GM21619 (cell line): ENCODE measurements around the gene SYNE1.

Experiments
- ATAC-seq: cut with Tn5 transposase; IDR thresholded peaks from one replicate; pipeline ENCODE4 v1.9.1; 2021; ENCODE audit not compliant: unreplicated experiment

The SYNE1 gene

DNA sequence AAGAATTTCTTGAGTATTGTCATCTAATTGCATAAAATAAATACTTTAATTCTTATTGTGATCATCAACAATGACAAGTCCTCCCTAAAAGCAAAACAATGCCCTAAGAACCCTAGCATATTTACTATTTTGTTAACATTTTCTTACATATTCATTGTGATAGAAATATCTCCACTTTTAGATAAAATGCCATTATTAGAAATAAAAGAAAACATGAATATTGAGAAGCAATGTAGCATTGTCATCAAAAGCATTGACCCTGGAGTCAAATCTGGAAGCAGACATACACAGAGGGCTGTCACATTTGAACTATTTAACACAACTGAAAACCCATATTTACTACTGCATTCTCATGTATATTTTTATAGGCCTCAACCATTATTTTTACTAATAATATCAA lies 257.7 kb downstream of the SYNE1 start:
- no peak for ATAC-seq

DNA sequence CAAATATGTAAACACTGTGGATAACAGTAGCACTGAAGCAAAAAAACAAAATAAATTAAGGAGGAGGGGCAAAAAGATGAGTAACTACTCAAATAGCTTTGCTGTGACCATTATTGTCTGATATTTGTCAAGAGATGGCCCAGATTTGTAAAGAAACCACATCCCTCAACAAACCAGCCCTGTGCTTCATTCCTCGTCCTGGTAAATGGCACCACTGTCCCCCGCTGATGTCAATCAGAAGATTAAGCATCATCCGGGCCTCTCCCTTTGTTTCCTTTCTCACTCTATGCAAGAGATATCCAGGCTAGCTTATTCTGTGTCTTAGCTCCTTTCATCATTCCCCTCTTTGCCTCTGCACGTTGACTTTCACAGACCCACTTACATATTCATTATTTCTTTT lies 259.0 kb downstream of the SYNE1 start:
- no peak for ATAC-seq

DNA sequence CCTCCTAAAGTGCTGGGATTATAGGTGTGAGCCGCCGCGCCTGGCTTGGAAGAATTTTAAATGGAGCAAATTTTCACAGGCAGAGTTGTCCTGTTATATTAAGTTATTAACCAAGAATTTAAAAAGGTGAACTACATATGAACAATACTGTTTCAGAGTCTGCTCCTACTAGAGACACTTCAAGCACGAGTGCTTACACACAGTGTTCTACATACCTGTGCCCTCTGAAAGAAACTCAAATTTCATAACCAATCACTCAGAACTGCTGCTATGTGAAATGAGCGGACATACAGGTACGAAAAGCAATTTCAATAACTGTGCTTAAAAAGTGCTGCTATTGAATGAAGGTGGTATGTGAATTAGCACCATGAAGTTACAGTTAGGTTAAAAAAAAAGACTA lies 262.0 kb downstream of the SYNE1 start:
- no peak for ATAC-seq

DNA sequence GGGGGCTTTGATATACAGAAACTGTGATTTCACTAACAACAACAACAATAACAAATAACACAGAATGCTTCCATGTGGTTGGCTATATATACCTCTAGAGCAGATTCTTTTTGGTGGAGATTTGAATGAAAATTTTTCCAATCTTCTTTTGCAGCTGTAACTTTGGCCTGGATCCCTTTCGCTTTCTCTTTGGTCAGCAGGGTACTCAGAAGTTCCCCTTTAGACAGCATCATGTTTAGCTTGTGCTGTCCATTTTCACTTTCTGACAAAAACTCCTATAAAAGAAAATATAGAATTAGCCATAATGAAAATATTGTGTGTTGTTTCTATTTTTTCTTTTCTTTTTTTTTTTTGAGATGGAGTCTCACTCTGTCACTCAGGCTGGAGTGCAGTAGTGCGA lies 264.2 kb downstream of the SYNE1 start:
- ATAC-seq, result no peak

DNA sequence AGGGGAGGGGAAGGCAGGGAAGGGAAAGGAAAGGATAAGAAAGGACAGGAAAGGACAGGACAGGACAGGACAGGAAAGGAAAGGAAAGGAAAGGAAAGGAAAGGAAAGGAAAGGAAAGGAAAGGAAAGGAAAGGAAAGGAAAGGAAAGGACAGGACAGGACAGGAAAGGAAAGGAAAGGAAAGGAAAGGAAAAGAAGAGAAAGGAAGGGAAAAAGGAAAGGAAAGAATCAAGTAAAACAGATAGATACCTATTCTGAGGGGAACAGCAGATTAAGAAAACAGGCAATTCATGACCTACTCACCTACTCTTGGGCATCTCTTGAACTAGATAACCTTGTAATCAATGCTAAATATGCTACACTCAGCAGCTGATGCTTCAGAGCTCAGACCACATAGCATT lies 265.4 kb downstream of the SYNE1 start:
- ATAC-seq, result no peak

DNA sequence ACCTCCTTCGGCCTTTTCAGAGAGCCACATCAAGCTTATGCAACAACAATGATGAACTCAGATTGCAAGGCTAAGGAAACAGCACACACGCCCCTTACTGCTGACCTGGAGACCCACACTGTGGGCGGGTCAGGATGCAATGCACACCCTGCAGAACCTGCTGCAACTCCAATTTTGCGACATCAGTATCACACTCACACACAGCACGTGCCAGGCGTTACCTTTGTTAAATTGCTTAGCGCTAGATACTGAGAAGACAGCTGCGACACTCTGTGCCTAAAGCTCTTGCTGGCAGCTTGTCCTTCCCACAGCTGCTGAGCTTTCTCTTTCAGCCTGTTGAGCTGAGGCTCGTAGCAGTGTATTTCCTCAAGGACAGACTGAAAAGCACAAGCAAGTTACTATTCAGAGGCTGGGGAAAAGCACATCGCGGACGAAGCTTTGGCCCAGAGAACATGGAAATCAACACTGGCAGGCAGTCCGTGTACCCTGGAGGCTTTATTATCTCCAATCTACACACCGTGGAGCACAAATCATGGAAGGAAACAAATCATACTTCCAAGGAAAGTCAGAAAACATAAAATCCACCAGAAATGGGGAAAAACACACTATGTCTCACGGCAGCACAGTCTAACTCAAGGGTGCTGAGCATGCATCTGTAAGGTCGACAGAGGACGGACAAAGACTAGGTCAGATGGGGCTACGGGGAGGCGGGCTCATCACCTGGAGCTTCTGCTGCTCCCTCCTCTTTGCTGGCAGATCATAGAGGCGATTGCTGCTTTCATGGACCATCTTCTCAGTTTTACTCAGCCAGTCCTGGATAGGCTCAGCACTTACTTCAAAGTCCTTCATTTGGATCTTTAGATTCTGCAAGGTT lies 268.2 kb downstream of the SYNE1 start:
- ATAC-seq, result no peak

DNA sequence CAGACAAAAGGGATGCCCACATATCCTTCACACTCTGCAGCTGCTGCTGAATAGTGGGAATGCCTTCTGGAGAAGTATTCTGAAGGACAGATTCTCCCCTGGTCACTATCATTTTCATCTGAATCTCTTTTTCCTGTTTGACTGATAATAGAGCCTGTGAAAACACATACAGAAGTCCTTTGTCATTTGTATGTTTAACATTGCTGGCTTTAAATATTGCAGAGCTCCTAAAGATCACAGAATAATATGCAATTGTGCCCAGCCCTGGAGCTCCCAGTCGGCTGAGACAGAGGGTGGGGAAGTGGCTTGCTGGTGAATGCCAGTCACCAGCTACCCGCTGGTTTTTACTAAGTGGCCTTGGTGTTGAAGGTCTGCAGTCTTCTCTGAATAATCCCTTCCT lies 272.3 kb downstream of the SYNE1 start:
- ATAC-seq, result no peak

DNA sequence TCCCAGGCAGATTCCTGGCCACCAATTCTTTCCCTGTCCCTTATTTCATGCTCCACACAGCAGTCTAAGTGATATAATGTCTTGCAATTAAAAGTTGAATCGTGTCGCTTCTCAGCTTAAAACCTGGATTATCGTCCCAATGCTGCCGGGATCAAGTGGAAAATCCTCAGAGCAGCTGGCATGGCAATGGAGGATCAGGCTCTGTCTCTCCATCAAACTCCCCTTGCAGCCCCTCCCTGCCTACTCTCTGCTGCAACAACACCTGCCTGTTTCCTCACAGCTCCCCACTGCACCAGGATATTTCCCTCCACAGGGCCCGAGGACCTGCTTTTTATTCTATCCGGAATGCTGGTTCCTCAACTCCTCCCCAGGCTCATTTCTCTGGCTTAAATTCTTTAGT lies 277.1 kb downstream of the SYNE1 start:
- ATAC-seq, result no peak

DNA sequence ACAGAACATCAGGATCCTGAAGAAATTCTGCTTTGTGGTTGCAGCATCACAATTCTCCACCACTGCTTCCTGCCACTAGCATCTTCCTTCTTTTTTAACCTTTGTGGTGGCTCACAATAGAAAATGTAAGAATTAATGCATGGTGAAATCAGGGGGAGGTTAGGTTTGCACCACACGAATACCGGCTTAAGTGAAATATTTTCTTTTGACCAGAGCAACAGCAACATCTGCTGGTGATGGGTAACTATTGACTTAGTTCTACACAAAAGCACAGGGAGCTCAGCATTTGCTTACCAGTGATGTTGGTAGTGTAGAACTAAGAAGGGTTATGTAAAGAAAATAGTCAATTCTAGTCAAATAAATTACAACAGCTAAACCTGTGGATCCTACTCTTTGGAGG lies 280.5 kb downstream of the SYNE1 start:
- peak; percentile 79 for ATAC-seq

DNA sequence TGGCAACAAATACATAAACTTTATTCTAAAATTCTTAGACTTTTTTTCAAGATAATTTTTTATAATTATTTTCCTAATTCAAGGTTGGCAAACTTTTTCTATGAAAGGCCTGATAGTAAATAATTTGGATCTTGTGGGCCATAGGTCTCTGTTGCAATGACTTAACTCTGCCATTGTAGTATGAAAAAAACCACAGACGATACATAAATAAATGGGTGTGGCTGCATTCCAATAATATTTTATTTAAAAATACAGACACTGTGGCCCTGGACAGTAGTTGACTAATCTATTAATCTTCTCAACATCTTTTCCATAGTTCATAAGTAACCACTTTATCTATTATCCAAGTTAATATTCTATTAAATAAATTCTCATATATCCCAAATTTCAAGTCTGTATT lies 281.1 kb downstream of the SYNE1 start:
- no peak for ATAC-seq

DNA sequence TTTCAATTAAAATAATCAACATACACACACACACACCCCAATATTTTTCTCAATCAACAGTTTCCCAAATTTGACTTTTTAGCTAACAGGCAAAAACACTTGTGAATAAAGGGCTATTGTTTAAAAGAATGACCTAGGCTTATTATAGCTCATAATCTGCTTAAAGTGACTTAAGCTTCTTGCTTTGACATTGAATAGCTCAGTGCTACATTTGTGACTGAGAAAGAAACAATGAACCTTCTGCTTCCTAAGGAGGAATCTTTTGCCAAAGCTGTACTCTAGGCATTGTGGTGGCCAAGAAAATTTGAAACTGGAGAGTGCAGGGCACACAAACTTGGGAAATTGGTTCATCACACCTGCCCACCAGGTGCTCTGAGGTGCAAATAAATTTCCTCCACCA lies 282.0 kb downstream of the SYNE1 start:
- no peak for ATAC-seq

DNA sequence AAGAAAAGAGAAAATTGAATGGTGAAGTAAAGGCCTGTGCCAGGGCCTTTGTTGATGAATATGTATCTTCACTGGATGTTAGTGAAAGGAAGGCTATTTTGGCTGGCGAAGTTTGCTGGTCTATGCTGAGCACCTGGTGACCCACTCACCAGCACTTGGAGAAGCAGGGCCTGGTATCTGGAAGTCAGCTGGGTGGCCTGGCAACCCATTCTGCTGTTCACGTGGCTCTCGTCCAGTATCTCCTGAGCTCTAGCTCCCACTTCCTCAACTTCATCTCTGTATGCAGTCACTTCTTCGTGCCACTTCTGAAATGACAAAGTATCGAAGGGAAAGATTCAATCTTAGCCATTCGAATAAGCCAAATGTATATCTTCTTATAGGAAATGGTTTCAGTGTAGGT lies 283.7 kb downstream of the SYNE1 start:
- no peak for ATAC-seq

DNA sequence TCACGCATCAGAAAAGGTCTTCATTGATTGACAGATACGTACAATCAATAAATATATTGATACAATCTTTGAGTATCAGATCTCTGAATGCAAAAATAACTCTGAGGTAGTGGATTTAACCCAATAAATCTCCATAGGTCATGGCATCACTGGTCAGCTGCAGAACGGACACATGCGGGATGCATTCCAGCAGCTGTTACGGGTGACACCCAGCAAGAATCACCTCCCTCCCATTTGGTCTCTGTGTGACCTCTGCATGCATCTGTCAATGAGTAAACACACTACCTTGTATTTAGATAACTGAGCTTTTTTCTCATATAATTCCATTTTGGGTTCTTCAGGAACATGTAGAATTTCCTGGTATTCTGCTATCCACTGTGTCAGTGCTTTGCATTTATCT lies 285.4 kb downstream of the SYNE1 start:
- no peak for ATAC-seq

DNA sequence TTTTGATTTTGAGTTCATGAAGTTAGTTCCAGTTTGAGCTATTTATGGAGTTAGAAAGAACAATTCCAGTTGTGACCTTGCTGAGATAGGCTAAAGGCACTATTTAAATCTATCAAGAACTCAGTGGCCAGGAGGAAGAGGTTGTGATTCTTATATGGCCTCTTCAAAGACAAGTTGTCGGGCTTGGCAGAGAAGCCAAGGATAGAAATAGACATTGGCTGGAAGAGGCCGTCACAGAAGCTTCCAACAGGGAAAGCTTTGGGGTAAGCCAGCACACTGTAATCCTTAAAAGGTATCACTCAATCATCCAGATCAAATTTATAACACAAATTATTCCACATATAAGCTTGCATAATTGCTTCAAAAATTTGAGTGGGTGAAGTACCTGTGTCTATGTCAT lies 286.1 kb downstream of the SYNE1 start:
- no peak for ATAC-seq

DNA sequence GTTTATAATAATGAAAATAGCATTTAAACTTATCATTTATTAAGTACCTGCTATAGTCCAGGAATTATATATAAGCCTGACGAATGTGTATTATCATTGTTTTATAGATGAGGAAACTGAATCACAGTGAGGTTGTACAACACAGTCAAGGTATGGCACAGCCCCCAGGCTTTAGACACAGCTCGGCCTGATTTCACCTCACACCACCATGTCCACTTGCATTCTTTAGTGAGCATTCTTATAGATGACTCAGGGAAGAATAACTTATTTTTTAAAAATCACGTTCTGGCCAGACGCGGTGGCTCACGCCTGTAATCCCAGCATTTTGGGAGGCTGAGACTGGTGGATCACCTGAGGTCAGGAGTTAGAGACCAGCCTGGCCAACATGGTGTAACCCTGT lies 289.0 kb downstream of the SYNE1 start:
- ATAC-seq, result no peak

DNA sequence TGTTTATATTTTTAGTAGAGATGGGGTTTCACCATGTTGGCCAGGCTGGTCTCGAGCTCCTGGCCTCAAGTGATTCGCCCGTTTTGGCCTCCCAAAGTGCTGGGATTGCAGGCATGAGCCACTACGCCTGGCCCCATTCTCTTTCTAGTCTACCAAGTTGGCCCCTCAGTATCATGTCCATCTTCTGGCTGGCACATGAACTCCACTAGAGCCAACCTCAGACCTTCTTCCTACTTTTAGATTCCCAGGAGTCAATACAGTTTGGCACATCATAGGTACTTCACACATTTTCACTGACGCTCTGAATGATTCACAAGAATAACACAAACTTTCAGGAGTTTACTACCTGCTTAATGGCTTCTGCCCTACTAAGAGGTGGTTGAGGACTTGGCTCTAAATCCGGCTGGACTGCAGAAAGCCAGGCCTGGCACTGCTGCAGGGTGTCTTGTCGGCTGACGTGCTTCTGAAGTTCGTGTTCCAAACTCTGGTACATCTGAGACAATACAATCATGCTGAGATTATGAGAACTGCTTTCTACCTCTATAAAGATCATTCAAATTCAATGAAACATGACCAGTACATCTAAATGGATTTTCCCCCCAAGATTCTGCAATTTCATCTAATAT lies 293.3 kb downstream of the SYNE1 start:
- ATAC-seq, result no peak

DNA sequence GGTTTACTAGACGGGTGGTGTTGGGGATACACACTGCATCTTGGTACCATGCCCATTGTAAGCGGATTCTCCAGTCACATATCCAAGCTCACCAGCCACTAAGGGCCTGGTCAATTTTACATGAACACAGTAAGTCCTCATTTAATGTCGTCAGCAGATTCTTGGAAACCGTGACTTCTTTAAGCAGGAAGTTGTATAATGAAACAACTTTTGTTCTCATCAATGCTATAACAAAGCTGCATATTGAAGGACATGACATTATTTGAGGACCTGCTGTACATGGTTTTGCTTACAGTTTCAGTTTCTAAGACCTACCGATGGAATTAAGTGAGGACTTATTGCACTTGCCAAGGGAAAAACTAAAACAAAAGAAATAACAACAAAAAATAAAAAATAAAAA lies 295.6 kb downstream of the SYNE1 start:
- no peak for ATAC-seq

DNA sequence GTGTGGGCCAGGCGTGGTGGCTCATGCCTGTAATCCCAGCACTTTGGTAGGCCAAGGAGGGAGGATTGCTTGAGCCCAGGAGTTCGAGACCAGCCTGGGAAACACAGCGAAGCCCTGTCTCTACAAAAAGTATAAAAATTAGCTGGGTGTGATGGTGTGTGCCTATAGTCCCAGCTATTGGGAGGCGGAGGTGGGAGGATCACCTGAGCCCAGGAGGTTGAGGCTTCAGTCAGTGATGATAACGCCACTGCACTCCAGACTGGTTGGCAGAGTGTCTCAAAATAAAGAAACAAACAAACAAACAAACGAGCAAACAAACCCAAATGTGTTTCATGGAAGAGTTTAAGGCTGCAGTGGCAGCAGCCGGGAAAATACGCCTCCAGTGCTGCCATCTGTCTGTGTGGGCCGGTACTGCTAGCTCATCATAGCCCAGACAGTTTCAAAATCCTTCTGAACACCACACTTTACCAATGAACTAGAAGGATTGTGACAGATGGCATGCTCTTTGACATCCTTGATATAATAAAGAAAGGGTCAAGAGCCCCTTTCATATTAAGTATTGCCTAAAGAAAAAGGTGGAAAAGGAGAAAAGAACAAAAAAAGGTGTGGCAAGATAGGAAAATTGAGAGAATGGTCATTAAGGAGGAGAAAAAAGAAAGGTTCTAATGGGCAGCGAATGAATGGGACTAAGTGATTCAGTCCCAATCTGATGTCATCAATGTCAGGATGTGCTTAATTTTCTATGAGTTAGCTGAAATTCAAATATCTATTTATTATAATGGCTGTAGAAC lies 298.6 kb downstream of the SYNE1 start:
- ATAC-seq, result peak; percentile 80

DNA sequence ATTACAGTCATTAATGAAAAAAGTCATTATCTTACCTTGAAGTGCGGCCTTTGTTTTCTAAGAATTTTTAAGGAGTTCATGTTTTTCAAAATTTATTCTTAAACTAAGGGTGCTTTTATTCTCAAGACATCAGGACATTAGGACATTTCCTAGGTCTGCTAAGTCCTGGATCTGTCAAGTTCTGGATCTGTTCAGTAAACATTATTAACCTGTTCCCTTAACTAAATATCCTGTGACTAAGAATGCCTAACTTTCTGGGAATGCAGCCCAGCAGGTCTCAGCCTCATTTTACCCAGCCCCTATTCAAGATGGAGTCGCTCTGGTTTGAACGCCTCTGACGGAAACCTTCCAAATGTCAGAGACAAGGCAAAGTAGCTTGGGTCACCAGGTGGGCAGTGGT lies 302.6 kb downstream of the SYNE1 start:
- ATAC-seq, result no peak

DNA sequence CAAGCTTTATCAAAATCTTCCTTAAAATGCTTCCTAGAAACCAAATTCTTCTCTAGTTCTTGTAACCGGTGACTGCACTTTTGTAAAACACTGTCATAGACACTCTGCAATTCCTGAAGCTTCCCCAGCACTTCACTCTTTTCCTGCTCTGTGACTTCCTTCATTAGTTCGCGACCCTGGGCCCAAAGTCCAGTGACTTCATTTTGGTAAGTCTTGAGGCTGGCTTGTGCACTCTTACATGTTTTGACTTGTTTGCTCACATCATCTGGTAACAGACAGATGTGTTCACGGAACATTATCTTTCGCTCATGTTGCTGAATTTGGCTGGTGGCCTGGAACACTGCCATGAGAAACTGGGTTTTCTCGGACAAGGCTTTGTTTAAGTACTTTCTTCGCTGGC lies 306.2 kb downstream of the SYNE1 start:
- ATAC-seq, result no peak

DNA sequence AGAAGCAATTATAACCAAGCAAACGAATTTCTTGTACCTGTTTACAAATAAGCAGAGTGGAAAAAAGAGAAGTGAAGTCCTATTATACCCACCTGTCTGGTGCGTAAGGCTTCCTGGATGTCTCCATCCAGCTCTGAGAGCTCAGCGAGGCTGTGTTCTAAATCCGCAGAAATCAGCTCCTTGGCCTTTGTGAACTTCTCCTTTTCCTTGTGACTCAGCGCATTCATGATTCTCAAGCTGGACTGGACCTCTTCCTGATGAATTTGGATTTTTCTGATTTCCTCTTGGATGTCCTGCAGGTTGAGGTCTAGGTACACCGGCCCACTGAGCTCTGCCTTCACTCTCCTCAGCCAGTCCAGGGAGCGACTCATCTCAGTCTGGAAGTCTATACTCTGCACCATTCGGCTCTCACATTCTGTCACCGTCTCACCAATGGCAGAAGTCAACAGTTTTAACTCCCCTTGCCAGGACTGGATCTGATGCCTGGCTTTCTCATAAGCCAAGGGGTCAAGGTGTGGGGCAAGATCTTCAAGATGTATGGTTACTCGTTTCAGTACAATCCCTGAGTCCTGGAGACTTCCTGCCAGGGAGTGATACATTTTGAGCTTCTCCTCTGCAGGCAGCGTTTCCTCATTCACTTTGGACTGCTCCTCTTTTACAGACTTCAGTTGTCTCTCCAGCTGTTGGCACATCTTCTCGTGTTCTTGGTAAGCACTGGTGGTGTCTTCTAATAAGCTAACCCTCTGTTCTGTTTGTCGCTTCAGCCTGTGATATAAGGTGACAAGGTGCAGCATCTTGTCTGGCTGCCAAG lies 307.3 kb downstream of the SYNE1 start:
- no peak for ATAC-seq
